H9 (cell line): Measurements from ENCODE around the gene CFAP100. TPM values are rescaled to one million over a fixed set of nuclear protein-coding genes. Genes with fewer than 3 reads are reported as not detected.

Source experiments
- DNase-seq: peaks from one replicate; pipeline ENCODE4 v3.0.0-alpha.2; 2017
- H2AFZ ChIP-seq: one replicate; pipeline ENCODE4 v1.6.1; 2013; ENCODE audit warnings: mild to moderate bottlenecking, low read length, control low read depth, moderate library complexity
- H2AK5ac ChIP-seq: 2 replicates; pipeline ENCODE4 v1.6.1; 2013; ENCODE audit warnings: low read length, control low read depth, mixed read lengths; ENCODE audit not compliant: insufficient read length
- H2BK120ac ChIP-seq: one replicate; pipeline ENCODE4 v1.6.1; 2013; ENCODE audit warnings: low read depth, mild to moderate bottlenecking, low read length, control low read depth, inconsistent platforms; ENCODE audit not compliant: poor library complexity, severe bottlenecking
- H2BK12ac ChIP-seq: 2 replicates; pipeline ENCODE4 v1.6.1; 2013; ENCODE audit warnings: low read length, control low read depth, mixed read lengths, low read depth; ENCODE audit not compliant: insufficient read length
- H2BK15ac ChIP-seq: 2 replicates; pipeline ENCODE4 v1.6.1; 2013; ENCODE audit warnings: low read depth, low read length, control low read depth
- H2BK20ac ChIP-seq: one replicate; pipeline ENCODE4 v1.6.1; 2013; ENCODE audit warnings: low read depth, mild to moderate bottlenecking, low read length, control low read depth, inconsistent platforms; ENCODE audit not compliant: poor library complexity, severe bottlenecking
- H2BK5ac ChIP-seq: 2 replicates; pipeline ENCODE4 v1.6.1; 2013; ENCODE audit warnings: low read length, control low read depth, mixed read lengths; ENCODE audit not compliant: insufficient read length
- H3K14ac ChIP-seq: 2 replicates; pipeline ENCODE4 v1.6.1; 2013; ENCODE audit warnings: low read length, control low read depth; ENCODE audit not compliant: insufficient read depth
- H3K18ac ChIP-seq: 2 replicates; pipeline ENCODE4 v1.6.1; 2013; ENCODE audit warnings: low read depth, mild to moderate bottlenecking, mixed read lengths, low read length, control low read depth; ENCODE audit not compliant: insufficient read length
- H3K23ac ChIP-seq: 2 replicates; pipeline ENCODE4 v1.6.1; 2013; ENCODE audit warnings: low read length, control low read depth, mixed read lengths, low read depth; ENCODE audit not compliant: insufficient read length
- H3K23me2 ChIP-seq: 2 replicates; pipeline ENCODE4 v1.6.1; 2013; ENCODE audit warnings: low read depth, mild to moderate bottlenecking, mixed read lengths, low read length, control low read depth; ENCODE audit not compliant: insufficient read length, poor library complexity, severe bottlenecking
- H3K27ac ChIP-seq: 2 replicates; pipeline ENCODE4 v1.5.1; 2013; ENCODE audit warnings: low read length, control low read depth, mixed read lengths, low read depth; ENCODE audit not compliant: insufficient read length
- H3K27me3 ChIP-seq: 2 replicates; pipeline ENCODE4 v1.6.1; 2013; ENCODE audit warnings: low read length, control low read depth, inconsistent platforms; ENCODE audit not compliant: insufficient read depth
- H3K4ac ChIP-seq: 2 replicates; pipeline ENCODE4 v1.6.1; 2013; ENCODE audit warnings: low read depth, mild to moderate bottlenecking, control low read depth, inconsistent platforms, low read length, moderate library complexity
- H3K4me1 ChIP-seq: 2 replicates; pipeline ENCODE4 v1.6.1; 2013; ENCODE audit warnings: low read length, control low read depth, inconsistent platforms; ENCODE audit not compliant: insufficient read depth
- H3K4me2 ChIP-seq: 2 replicates; pipeline ENCODE4 v1.6.1; 2013; ENCODE audit warnings: low read length, control low read depth, mixed read lengths; ENCODE audit not compliant: insufficient read length, insufficient read depth
- H3K56ac ChIP-seq: 2 replicates; pipeline ENCODE4 v1.6.1; 2013; ENCODE audit warnings: low read depth, mild to moderate bottlenecking, mixed read lengths, low read length, control low read depth; ENCODE audit not compliant: insufficient read length
- H3K79me1 ChIP-seq: 2 replicates; pipeline ENCODE4 v1.6.1; 2013; ENCODE audit warnings: low read depth, mild to moderate bottlenecking, moderate library complexity, low read length, control low read depth, inconsistent platforms; ENCODE audit not compliant: insufficient read depth, poor library complexity, severe bottlenecking
- H3K79me2 ChIP-seq: 2 replicates; pipeline ENCODE4 v1.6.1; 2013; ENCODE audit warnings: low read length, control low read depth, inconsistent platforms; ENCODE audit not compliant: insufficient read depth
- H3K9ac ChIP-seq: 2 replicates; pipeline ENCODE4 v1.6.1; 2013; ENCODE audit warnings: low read length, control low read depth, mixed read lengths; ENCODE audit not compliant: insufficient read length; ENCODE audit errors: extremely low read depth
- H3K9me3 ChIP-seq: one replicate; pipeline ENCODE4 v1.6.1; 2013; ENCODE audit warnings: low read depth, low read length, inconsistent platforms; ENCODE audit not compliant: control insufficient read depth
- H3T11ph ChIP-seq: one replicate; pipeline ENCODE4 v1.6.1; 2013; ENCODE audit warnings: mild to moderate bottlenecking, low read length, control low read depth, inconsistent platforms
- H4K20me1 ChIP-seq: one replicate; pipeline ENCODE4 v1.6.1; 2013; ENCODE audit not compliant: control insufficient read depth, insufficient read length, insufficient read depth
- H4K5ac ChIP-seq: 2 replicates; pipeline ENCODE4 v1.6.1; 2013; ENCODE audit warnings: low read depth, mild to moderate bottlenecking, mixed read lengths, low read length, control low read depth; ENCODE audit not compliant: insufficient read length
- H4K8ac ChIP-seq: replicated peaks from 2 replicates; pipeline ENCODE4 v1.6.1; 2013; ENCODE audit warnings: low read length, control low read depth, mixed read lengths, low read depth; ENCODE audit not compliant: insufficient read length
- H4K91ac ChIP-seq: 2 replicates; pipeline ENCODE4 v1.6.1; 2013; ENCODE audit warnings: low read depth, mild to moderate bottlenecking, moderate library complexity, mixed read lengths, low read length, control low read depth; ENCODE audit not compliant: insufficient read length
- H3K27ac Mint-ChIP-seq, 3 experiments: 2 replicates in 2 of 3; 3 replicates in 1 of 3; pipeline ENCODE4 v1.8.0; 2020 to 2021; ENCODE audit warnings: mixed read lengths in 3 of 3, mild to moderate bottlenecking in 1 of 3, moderate library complexity in 1 of 3
- H3K27me3 Mint-ChIP-seq: 2 replicates; pipeline ENCODE4 v1.8.0; 2021; ENCODE audit warnings: low read depth, mild to moderate bottlenecking, moderate library complexity, mixed read lengths
- H3K36me3 Mint-ChIP-seq, 3 experiments: 2 replicates in 2 of 3; 3 replicates in 1 of 3; pipeline ENCODE4 v1.8.0; 2020 to 2021; ENCODE audit warnings: low read depth in 3 of 3, mixed read lengths in 3 of 3; ENCODE audit not compliant: insufficient read depth in 1 of 3
- H3K4me1 Mint-ChIP-seq, 2 experiments: 2 replicates each; pipeline ENCODE4 v1.8.0; 2020; ENCODE audit warnings: mixed read lengths in 2 of 2
- H3K4me3 Mint-ChIP-seq, 2 experiments: 2 replicates in 1 of 2; 3 replicates in 1 of 2; pipeline ENCODE4 v1.8.0; 2020 to 2021; ENCODE audit warnings: mild to moderate bottlenecking in 2 of 2, mixed read lengths in 2 of 2, moderate library complexity in 1 of 2
- H3K9me3 Mint-ChIP-seq, 2 experiments: 2 replicates in 1 of 2; 3 replicates in 1 of 2; pipeline ENCODE4 v1.8.0; 2020; ENCODE audit warnings: mild to moderate bottlenecking in 2 of 2, mixed read lengths in 2 of 2, moderate library complexity in 1 of 2
- CTCF ChIP-seq: fragments of 200-600 bp; sonication (generic); conservative IDR thresholded peaks from 3 replicates; pipeline ENCODE4 v1.8.0; 2021; ENCODE audit warnings: antibody characterized with exemption, mild to moderate bottlenecking
- WGBS: extraction: QIAGEN DNeasy Blood & Tissue Kit; methylation state at CpG from one replicate; pipeline ENCODE4 v1.1.7; 2013; ENCODE audit warnings: missing lambda C conversion rate, low lambda C conversion rate, mixed read lengths; ENCODE audit not compliant: insufficient read length; ENCODE audit errors: extremely low coverage; 5-methylcytosine and 5-hydroxymethylcytosine counted together
- total RNA-seq: library from RNA; stranded (reverse); gene quantifications from 2 replicates; pipeline ENCODE4 v1.2.1, GENCODE V29; 2021

CFAP100 gene
- total RNA-seq, 1 experiment from 2014 or later = 0.44 TPM

GRCh38 chr3:126395846-126396513, 1.3 kb downstream of the CFAP100 start:
- Histone ChIP-seq H2BK15ac (no peak overlapping the region), H3K23ac (no peak overlapping the region), H4K8ac (no peak overlapping the region), H3K14ac (no peak overlapping the region), H3K4me1 (no peaks in the 10 kb centered on the region), H3K27me3 (peaks cover 16% of the 10 kb centered on the region; the same call in 1 of the 2 replicates), H3K79me1 (no peaks in the 10 kb centered on the region), H3K9me3 (no peaks in the 10 kb centered on the region), H3K79me2 (no peaks in the 10 kb centered on the region), H3K23me2 (no peaks in the 10 kb centered on the region), H4K91ac (no peak overlapping the region), H4K20me1 (no peaks in the 10 kb centered on the region), H2BK120ac (no peak overlapping the region), H2BK5ac (no peak overlapping the region), H3K9ac (no peak overlapping the region), H3K56ac (no peak overlapping the region), H3K4me2 (no peak overlapping the region), H3K18ac (no peak overlapping the region), H3K27ac (no peak overlapping the region), H4K5ac (no peak overlapping the region), H3K4ac (no peak overlapping the region), H2AK5ac (no peak overlapping the region), H2BK20ac (no peak overlapping the region), H2AFZ (no peak overlapping the region), H3T11ph (no peak overlapping the region), H2BK12ac (no peak overlapping the region)
- Mint-ChIP-seq H3K4me1 (peaks cover 9 to 11% of the 10 kb centered on the region in 2 experiments), H3K9me3 (no peaks in the 10 kb centered on the region; a peak in 1 of 5 replicates), H3K36me3 (no peaks in the 10 kb centered on the region; a peak in 1 of 7 replicates), H3K4me3 (no peak overlapping the region), H3K27ac (no peak overlapping the region), H3K27me3 (peaks cover 62% of the 10 kb centered on the region)
- WGBS = no CpG with 5 or more reads among the region's 6 CpGs
- no peak for DNase-seq
- no peak for TF ChIP-seq CTCF
